Dermis microvascular lymphatic vessel endothelial cell (primary cell): Measurements from ENCODE around the gene PPP1R26. TPM values are rescaled to one million over a fixed set of nuclear protein-coding genes. Genes with fewer than 3 reads are reported as not detected.
"Not testable (repeated sequence)": the region's sequence is repeated elsewhere in the genome, so short reads cannot be mapped to it uniquely, and the experiment has no call there.

Experiments
- DNase-seq, 2 donors: peaks; one replicate each; pipeline versions ENCODE4 v3.0.0 to v3.0.0-alpha.2; 2010; ENCODE audit warnings: low read depth in 2 of 2
- total RNA-seq: library from RNA; depleted of rRNA; stranded (reverse); fragments of >200 nt; gene quantifications from 2 replicates; pipeline ENCODE4 v1.2.1, GENCODE V29; 2014

Gene PPP1R26
- total RNA-seq, 1 donor from 2014 or later = 8.7 TPM

GRCh38 chr9:135458478-135458877 lies 21.1 kb upstream of the PPP1R26 start:
- DNase-seq = not testable (repeated sequence)

- DNase-seq = no peak
Measured at GRCh38 chr9:135461936-135462335, 17.6 kb upstream of the PPP1R26 start.

DNA sequence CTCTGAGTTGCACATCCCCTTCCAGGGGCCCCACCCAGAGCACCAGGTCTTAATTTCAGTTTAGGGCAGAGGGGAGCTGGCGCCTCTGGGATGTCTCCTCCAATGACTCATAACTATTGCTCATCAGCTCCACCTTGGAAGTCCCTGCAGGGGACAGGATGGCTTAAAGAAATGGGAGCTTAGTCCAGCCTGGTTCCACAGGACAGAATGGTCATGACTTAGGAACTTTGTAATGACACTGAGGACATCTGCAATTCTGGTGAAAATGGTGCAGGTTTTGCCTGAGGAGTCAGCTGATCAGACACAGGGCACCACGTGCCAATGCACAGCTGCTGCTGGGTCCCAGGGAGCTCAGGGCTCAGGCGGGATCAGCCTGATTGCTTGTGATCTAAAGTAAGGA lies 16.4 kb upstream of the PPP1R26 start:
- DNase-seq = no peak

GRCh38 chr9:135464181-135464580 lies 15.4 kb upstream of the PPP1R26 start:
- no peak for DNase-seq

- DNase-seq = no peak
Measured at GRCh38 chr9:135468854-135469521, 10.6 kb upstream of the PPP1R26 start.

- DNase-seq = no peak
Measured at GRCh38 chr9:135471791-135472640, 7.6 kb upstream of the PPP1R26 start.

GRCh38 chr9:135473972-135474543 lies 5.5 kb upstream of the PPP1R26 start:
- DNase-seq = no peak

DNA sequence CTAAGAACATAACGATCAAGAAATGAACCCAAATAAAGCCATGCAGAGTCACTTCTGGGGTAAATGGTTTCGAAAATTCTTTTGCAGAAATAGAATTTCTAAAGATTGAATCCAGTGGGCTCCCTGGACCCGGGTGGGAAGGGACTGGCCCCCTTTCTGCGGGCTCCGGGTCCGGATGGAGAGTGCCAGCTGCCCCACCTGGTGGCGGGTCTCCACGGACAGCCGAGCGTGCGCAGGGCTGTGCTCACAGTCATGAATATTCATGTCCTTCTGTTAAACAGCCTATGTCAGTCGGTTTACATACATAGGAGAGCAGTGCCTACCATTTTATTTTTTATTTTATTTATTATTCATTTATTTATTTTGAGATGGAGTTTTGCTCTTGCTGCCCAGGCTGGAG lies 4.7 kb upstream of the PPP1R26 start:
- peak in 1 of 2 donors; percentile 49 for DNase-seq

DNA sequence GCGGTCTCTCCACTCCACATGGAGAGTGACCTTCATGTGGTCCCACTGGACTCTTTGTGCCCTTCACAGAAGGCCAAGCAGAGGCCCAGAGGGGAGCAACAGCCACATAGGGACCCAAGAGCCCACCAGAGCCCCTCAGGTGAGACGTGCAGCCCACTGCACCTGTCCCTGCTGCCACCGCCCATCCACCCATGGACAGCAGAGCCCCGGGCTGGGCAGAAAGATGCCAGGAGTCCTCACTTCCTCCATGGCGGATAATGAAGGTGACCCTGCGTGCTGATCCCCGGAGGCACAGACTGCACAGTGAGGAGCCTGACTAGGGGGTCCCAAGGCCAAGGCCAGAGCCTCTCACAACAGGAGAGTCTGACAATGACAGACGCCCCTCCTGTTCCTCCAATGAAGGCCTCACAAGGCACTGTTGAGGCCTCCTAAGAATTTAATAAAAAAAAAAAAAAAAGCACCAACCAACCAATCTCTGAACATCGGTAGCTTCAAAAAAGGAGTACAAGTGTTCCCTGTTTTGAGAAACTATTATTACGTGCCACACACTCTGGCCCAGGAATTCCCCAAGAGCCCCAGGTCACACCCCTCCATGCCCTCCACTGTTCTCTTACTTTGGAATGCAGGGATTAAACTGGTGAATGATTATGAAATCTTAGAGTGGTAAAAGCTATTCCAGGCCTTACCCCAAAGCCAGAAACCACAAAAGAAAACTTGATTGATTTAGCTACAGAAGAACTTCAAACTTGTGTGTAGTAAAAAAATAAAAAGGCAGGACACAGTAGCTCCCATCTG lies 2.8 kb upstream of the PPP1R26 start:
- no peak for DNase-seq

DNA sequence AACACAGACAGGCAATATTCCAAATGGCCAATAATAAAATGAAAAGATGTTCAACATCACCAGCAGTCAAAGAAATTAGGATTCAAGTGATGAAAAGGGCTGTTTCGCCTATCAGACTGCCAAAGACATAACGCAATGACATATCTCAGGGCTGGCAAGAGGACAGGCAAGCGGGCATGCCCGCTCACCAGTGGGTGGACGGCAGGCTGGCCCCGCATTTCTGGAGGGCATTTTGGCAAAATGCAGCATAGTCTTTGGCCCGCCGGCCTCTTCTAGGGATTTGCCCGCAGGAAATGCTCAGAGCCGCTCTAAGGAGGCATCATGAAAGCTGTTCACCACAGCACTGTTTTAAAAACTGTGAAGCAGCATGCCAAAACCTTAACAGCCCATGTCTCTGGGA lies 1.4 kb upstream of the PPP1R26 start:
- no peak for DNase-seq

GRCh38 chr9:135478829-135479468 lies 633 bp upstream of the PPP1R26 start:
- peak in 1 of 2 donors; percentile 34 for DNase-seq

- DNase-seq = peak in 1 of 2 donors; percentile 32
Measured at GRCh38 chr9:135480071-135480939, 723 bp downstream of the PPP1R26 start.

DNA sequence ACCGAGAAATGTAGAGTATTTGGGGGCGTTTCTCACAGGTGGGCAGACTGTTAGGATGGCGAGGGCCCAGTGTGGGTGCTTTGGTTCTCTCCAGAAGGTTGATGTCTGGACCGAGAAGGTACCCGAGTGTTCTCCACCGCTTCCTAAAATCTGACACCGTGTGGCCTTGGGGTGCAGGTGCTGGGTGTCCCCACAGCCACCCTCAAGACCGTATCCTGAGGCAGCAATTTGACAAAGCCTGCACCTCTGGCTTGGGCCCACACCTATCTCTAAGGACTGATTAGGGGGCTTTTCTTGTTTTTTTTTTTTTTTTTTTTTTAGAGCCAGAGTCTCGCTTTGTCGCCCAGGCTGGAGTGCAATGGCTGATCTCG lies 1.3 kb downstream of the PPP1R26 start:
- DNase-seq = no peak

GRCh38 chr9:135482015-135482754 lies 2.6 kb downstream of the PPP1R26 start:
- DNase-seq = no peak

DNA sequence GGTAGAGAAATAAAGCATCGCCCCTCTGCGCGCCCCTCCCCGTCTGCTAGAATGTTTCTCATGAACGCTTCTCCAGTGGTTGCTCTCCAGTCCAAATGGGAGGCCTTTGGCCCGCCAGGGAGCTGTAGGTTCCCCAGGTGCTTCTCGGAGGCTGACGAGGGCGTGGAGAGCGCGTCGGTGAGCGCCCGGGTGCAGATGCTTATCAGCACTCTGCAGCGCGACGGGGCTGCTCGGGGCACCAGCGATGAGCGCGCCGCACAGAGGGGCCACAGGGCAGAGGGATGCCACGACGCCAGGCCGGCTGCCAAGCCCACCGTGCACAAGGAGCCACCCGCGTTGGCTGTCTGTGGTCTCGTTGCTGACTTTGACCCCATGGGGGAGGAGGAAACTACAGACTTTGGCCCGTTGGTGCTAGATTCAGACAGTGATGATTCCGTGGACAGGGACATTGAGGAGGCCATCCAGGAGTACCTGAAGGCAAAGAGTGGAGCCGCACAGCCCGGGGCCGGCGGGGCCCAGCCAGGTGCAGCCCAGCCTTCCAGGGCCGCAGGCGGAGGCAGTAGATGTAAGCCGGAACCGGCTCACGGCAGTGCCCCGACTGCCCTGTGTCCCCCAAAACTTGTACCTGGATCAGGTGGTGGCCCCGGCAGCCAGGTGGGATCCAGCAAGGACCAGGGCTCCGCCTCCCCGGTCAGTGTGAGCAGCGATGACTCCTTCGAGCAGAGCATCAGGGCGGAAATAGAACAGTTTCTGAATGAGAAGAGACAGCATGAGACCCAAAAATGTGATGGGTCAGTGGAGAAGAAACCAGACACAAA lies 5.1 kb downstream of the PPP1R26 start:
- no peak for DNase-seq

GRCh38 chr9:135485385-135485784 lies 5.8 kb downstream of the PPP1R26 start:
- DNase-seq = no peak

DNA sequence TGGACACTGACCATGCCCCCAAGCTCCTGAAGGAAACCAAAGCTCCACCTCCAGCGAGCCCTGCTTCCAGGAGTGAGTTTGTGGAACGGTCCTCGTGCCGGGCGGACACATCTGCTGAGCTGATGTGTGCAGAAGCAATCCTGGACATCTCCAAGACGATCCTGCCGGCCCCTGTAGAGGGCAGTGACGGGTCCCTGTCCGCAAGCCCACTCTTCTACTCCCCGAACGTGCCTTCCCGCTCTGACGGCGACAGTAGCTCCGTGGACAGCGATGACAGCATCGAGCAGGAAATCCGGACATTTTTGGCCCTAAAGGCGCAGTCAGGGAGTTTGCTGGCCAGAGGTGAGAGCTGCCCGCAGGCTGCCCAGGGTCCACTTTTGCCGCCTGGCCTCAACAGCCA lies 6.2 kb downstream of the PPP1R26 start:
- no peak for DNase-seq

- DNase-seq = no peak
Measured at GRCh38 chr9:135486267-135487065, 6.9 kb downstream of the PPP1R26 start.
